Heart right ventricle (tissue), 16 donors: ENCODE measurements around the gene RNF175. TPM values are rescaled to one million over a fixed set of nuclear protein-coding genes. Genes with fewer than 3 reads are reported as not detected.

Experiments used
- ATAC-seq, 8 donors: fragments of 200-7000 bp; cut with Tn5 transposase; one replicate each; pipeline ENCODE4 v1.9.1; 2020; ENCODE audit warnings: mild to moderate bottlenecking in 8 of 8, moderate library complexity in 8 of 8, moderate number of reproducible peaks in 1 of 8
- DNase-seq, 2 donors: peaks; one replicate each; pipeline ENCODE4 v3.0.0-alpha.2; 2020
- H3K27ac ChIP-seq, 10 donors: fragments of 200-600 bp; sonication (generic) in 2 of 10; one replicate each; pipeline versions ENCODE4 v1.5.0 to v1.8.0; 2020 to 2022; ENCODE audit warnings: mild to moderate bottlenecking in 3 of 10
- H3K27me3 ChIP-seq, 7 donors: fragments of 200-600 bp; one replicate each; pipeline ENCODE4 v1.8.0; 2021 to 2022; ENCODE audit warnings: mild to moderate bottlenecking in 2 of 7
- H3K36me3 ChIP-seq, 9 donors: fragments of 200-600 bp; sonication (generic) in 1 of 9; one replicate each; pipeline versions ENCODE4 v1.5.0 to v1.8.0; 2020 to 2022; ENCODE audit warnings: mild to moderate bottlenecking in 2 of 9
- H3K4me1 ChIP-seq, 9 donors: fragments of 200-600 bp; sonication (generic) in 1 of 9; one replicate each; pipeline versions ENCODE4 v1.5.0 to v1.8.0; 2020 to 2022; ENCODE audit warnings: mild to moderate bottlenecking in 4 of 9
- H3K4me3 ChIP-seq, 10 donors: fragments of 200-600 bp; sonication (generic) in 2 of 10; one replicate each; pipeline versions ENCODE4 v1.5.0 to v1.8.0; 2020 to 2022; ENCODE audit warnings: mild to moderate bottlenecking in 7 of 10, moderate library complexity in 2 of 10
- H3K9me3 ChIP-seq, 11 donors: fragments of 200-600 bp in 10 of 11; sonication (generic) in 2 of 11; one replicate each; pipeline versions ENCODE4 v1.5.0 to v1.8.0; 2013 to 2022; ENCODE audit warnings: mild to moderate bottlenecking in 2 of 11, control low read depth in 1 of 11, moderate library complexity in 1 of 11
- CTCF ChIP-seq, 9 donors: fragments of 200-600 bp; sonication (generic) in 2 of 9; IDR thresholded peaks; one replicate each; pipeline versions ENCODE4 v1.5.0 to v1.8.0; 2021 to 2022; ENCODE audit warnings: antibody characterized with exemption in 9 of 9, mild to moderate bottlenecking in 5 of 9, moderate library complexity in 1 of 9
- WGBS, 2 donors: extraction: QIAGEN DNeasy Blood & Tissue Kit; methylation state at CpG; one replicate each; pipeline ENCODE4 v1.1.7; 2013; ENCODE audit warnings: inconsistent platforms in 1 of 2; 5-methylcytosine and 5-hydroxymethylcytosine counted together
- intact Hi-C, 10 donors: fragments of 100-400 bp; cut with DNase I; formaldehyde crosslinking; loops; one replicate each; pipeline versions ENCODE4 v1.11.1 to v1.14.2; 2022
- polyA plus RNA-seq, 2 donors: library from polyadenylated mRNA; stranded (reverse); fragments of 200-250 nt; gene quantifications; one replicate each; pipeline ENCODE4 v1.2.3, GENCODE V29; 2013
- total RNA-seq, 10 donors: library from RNA; stranded (reverse); fragmentation: NEBNext Ultra II Directional in 3 of 10; extraction: Animal tissue kit (Norgen Biotek cat#: 25700) in 3 of 10; gene quantifications; one replicate each; pipeline versions ENCODE4 v1.2.1 to v1.2.4, GENCODE V29; 2021 to 2023
- donor health status: Arrhythmogenic right ventricular cardiomyopathy.
- donor health status: ischemic (EF 13 %, LVEDD 7.1; RV severe dilation, severe dysfunction).
- donor health status: healthy with polysubstance abuse.
- donor health status: DM: no; HTN: yes; CAD: no.
- donor health status: DM: no; HTN: no; CAD: no.
- donor health status: ischemic (EF 25% LVEDD 6.9; RV normal size, moderate dysfunction).
- donor health status: ischemic (EF 25% LVEDD 5.7; RV mildly dilated, moderate dysfunction).
- donor health status: healthy.
- donor health status: DM: yes; HTN: yes; CAD: no.
- donor health status: Ischemic cardiomyopathy.
- donor health status: ischemic (EF 35%, LVEDD 5.7; RV mildly dilated, moderate dysfunction).
- donor health status: nonischemic (EF 11% LVEDD 7.7; RV severe dilation, severe dysfunction).
- donor health status: DM: yes; HTN: yes; CAD: no.
- donor health status: PGD.
- donor health status: ischemic (EF 29% LVEDD 5.4; RV normal size, mild dysfunction).
- donor health status: nonischemic (EF 23%, LVEDD 6.1; RV moderate dilation, normal function).

The RNF175 gene
- total and polyA plus RNA-seq, 12 donors = 0.13 to 1.3 (median 0.50) TPM; not detected in 2

DNA sequence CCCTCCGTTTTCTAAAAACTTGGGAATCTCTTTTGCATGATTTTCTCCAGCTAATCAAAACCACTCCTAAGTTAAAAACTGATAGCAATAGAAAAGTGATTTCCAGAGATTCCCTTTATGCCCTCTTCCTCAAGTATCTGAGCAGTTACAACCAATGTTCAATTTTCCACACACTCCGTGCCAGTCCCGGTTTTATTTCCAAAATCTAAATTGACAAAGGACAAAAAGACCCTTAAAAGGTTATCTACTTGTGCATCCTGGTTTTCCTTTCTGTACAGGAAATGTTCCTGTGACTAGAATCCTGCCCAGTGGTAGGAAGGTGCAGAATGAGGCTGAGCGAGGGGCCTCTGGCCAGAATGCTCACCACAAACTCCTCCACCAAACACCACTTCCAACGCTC, 27.8 kb upstream of the RNF175 start:
- intact Hi-C loops = loop anchor here in 5 of 10 donors (5.0 to 10.0 kb wide), 3 partner anchors 230 to 717 kb away; no protein-coding TSS in a partner anchor
- H3K27me3 ChIP-seq = peaks cover 33 to 100% (median 92%) of the 10 kb centered on the region in 7 donors

DNA sequence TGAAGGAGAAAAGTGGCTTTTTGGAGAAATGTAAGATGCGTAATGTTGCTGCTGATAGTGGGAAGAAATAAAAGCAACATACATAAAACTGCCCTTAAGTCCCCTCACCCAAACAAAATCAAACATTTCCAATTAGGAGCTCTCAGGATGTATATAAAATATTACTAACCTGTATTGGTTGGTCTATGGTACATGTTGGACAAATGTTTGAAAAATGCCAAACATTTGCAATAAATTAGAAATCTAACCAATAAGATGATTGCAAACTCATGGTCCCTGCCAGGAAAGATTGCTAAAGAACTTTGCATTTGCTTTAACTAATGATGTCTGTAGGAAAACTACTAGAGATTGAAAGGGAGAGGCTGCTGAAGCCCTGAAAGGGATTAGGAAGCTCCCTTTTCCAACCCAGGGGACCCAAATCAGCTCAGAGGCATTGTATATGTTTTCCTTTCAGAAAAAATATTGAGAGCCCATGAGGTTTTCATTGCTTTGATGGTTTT, 27.3 kb upstream of the RNF175 start:
- no peak for DNase-seq
- TF ChIP-seq CTCF (IDR thresholded peaks at IDR 0.05) = no peak
- Histone ChIP-seq H3K4me1 (peaks cover 4 to 35% (median 27%) of the 10 kb centered on the region in 9 donors), H3K4me3 (no peak overlapping the region), H3K36me3 (no peaks in the 10 kb centered on the region), H3K27me3 (peaks cover 31 to 100% (median 91%) of the 10 kb centered on the region in 7 donors), H3K27ac (no peak overlapping the region), H3K9me3 (no peaks in the 10 kb centered on the region)
- WGBS, 2 donors = 70 to 74% methylated on average over 1 of the region's 1 CpG
- no peak for ATAC-seq
- intact Hi-C loops = loop anchor here in 5 of 10 donors (5.0 to 10.0 kb wide), 3 partner anchors 230 to 718 kb away; no protein-coding TSS in a partner anchor

More for the DNA sequence above, 27.8 kb upstream of the RNF175 start:
- H3K36me3 ChIP-seq = no peaks in the 10 kb centered on the region
- ATAC-seq (no peak), DNase-seq (no peak)
- peaks cover 4 to 40% (median 32%) of the 10 kb centered on the region in 9 donors for H3K4me1 ChIP-seq
- H3K4me3 ChIP-seq = no peak overlapping the region
- no peak for TF ChIP-seq CTCF (IDR thresholded peaks at IDR 0.05)
- no peaks in the 10 kb centered on the region for H3K9me3 ChIP-seq
- no peak overlapping the region for H3K27ac ChIP-seq
- WGBS, 2 donors = 37 to 56% methylated on average over 5 of the region's 5 CpGs

DNA sequence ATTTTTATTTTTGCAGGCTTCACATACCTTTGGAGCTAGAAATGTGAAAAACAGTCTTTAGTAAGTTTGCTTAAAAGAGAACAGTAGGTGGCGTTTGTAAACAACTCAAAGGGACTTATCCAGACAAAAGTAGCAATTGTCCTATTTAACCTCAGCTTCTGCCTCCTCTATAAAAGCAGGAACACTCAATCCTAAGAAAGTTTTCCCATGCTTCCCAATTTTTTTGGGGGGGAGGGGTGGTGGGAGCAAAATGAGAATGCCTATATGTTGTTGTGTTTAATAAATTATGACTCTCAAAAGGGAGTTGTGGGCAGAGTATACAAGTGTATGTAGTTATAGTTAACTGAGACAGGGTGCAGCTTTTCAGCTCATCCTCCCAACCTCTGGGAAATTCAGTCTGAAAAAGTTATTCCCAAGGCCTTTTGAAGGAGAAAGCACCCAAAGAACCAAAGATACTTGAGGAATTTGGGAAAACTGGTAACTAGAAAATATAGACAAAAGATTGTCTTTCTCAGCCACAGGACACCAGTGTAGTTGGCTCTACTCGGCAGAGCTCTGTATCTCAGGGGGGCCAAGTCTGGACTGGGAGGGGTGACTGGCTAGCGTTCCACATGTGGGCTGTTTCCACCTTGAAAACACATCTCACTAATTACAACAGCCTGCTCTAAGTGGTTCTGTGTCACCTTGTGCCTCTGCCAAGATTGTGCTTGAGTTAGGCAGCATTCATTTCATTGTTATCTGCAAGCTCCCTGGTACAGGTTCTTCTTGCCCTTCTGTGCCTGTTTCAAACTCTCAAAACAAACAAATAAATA, 26.3 kb upstream of the RNF175 start:
- H3K36me3 ChIP-seq = no peaks in the 10 kb centered on the region
- no peaks in the 10 kb centered on the region for H3K9me3 ChIP-seq
- TF ChIP-seq CTCF (IDR thresholded peaks at IDR 0.05) = peak in 7 of 9 donors; percentile 23 to 51 (median 40)
- no peak overlapping the region for H3K27ac ChIP-seq
- ATAC-seq (no peak), DNase-seq (no peak)
- peaks cover 2 to 25% (median 18%) of the 10 kb centered on the region in 9 donors for H3K4me1 ChIP-seq
- H3K4me3 ChIP-seq = no peak overlapping the region
- peaks cover 24 to 100% (median 85%) of the 10 kb centered on the region in 7 donors for H3K27me3 ChIP-seq
- 7 to 9% methylated on average over 3 of the region's 3 CpGs for WGBS, 2 donors
- intact Hi-C loops = loop anchor here in 5 of 10 donors (5.0 to 10.0 kb wide), 3 partner anchors 231 to 719 kb away; no protein-coding TSS in a partner anchor

DNA sequence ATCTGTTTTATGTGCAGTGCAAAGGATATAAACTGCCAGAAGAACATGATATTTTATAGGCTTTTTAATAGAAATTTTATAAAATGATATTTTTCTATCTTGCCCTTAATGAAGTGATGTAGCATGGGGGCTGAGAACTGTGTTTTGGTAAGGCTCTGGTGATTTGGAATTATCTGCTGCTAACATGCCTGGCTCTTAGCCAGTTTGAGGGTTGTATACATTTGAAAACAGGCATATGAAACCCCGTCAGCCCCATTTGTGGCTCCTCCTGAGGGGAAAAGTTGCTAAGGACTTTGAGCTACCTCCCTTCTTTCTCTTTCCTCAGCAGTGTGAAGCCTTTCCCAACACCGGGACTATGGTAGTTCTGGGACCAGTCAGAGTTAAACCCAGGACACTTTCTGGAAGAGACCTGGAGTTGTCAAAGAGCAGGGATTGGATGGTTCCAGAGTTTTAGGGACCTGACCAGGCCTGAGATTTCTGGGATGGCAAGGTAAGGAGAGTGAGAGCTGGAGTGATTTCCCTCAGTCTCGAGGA, 24.4 kb upstream of the RNF175 start:
- Histone ChIP-seq H3K27ac (no peak overlapping the region), H3K9me3 (no peaks in the 10 kb centered on the region), H3K27me3 (peaks cover 6 to 92% (median 76%) of the 10 kb centered on the region in 7 donors), H3K4me1 (peaks cover 0 to 13% (median 11%) of the 10 kb centered on the region in 9 donors), H3K4me3 (no peak overlapping the region), H3K36me3 (no peaks in the 10 kb centered on the region)
- no peak for TF ChIP-seq CTCF (IDR thresholded peaks at IDR 0.05)
- no peak for DNase-seq
- ATAC-seq = no peak
- WGBS, 2 donors = 65 to 75% methylated on average over 3 of the region's 3 CpGs
- intact Hi-C loops = loop anchor here in 4 of 10 donors (10.0 kb wide), 2 partner anchors 531 to 721 kb away; no protein-coding TSS in a partner anchor
